GM12878 (cell line): Measurements from ENCODE around the gene MYD88. TPM values are rescaled to one million over a fixed set of nuclear protein-coding genes. Genes with fewer than 3 reads are reported as not detected.

Source experiments
- ATAC-seq: fragments of 200-7000 bp; cut with Tn5 transposase; 3 replicates; pipeline ENCODE4 v1.9.1; 2020; ENCODE audit warnings: mild to moderate bottlenecking, moderate library complexity
- BruUV-seq: library from RNA; stranded (reverse); fragments of 400-500 nt; replicated peaks from 2 replicates; lab custom pipeline; 2021; lab: Mats Ljungman, UMichigan
- CTCF ChIA-PET: fragments of 300-600 bp; sonication (Branson Sonifier 250); formaldehyde crosslinking; extraction: SDS; loops from one replicate; lab custom pipeline; 2021; ENCODE audit warnings: inconsistent platforms; lab: Yijun Ruan, JAX
- POLR2A ChIA-PET: fragments of 350-600 bp; formaldehyde crosslinking; extraction: SDS; loops from one replicate; lab custom pipeline; 2021; ENCODE audit warnings: inconsistent platforms; lab: Charles Lee
- RAD21 ChIA-PET: fragments of 300-600 bp; sonication (Branson Sonifier 250); formaldehyde crosslinking; loops from one replicate; lab custom pipeline; 2023; ENCODE audit warnings: antibody characterized with exemption; ENCODE audit not compliant: unreplicated experiment; lab: Charles Lee
- SMC1A ChIA-PET: fragments of 300-600 bp; sonication (Branson Sonifier 250); formaldehyde crosslinking; loops from one replicate; lab custom pipeline; 2023; ENCODE audit not compliant: unreplicated experiment, uncharacterized antibody; lab: Charles Lee
- DNase-seq: peaks from one replicate; pipeline ENCODE4 v3.0.0-alpha.2; 2011; ENCODE audit warnings: low read depth, low spot score
- FAIRE-seq: peaks from 3 replicates; lab custom pipeline; 2011; peaks lifted over from hg19 to GRCh38; lab: Jason Lieb, UNC
- H2AFZ ChIP-seq: 2 replicates; pipeline ENCODE4 v1.6.0; 2011; ENCODE audit warnings: low read depth, low read length, control low read depth; ENCODE audit not compliant: control insufficient read depth
- H3K27ac ChIP-seq: 2 replicates; pipeline ENCODE4 v1.5.1; 2011; ENCODE audit warnings: control low read depth; ENCODE audit not compliant: control insufficient read depth, insufficient read depth
- H3K27me3 ChIP-seq, 2 experiments: replicated peaks in 1 of 2; 2 replicates each; pipeline versions ENCODE4 v1.6.0 to v1.6.1; 2011; ENCODE audit warnings: low read length in 1 of 2; ENCODE audit not compliant: control insufficient read depth in 2 of 2, insufficient read depth in 2 of 2
- H3K36me3 ChIP-seq, 2 experiments: 2 replicates each; pipeline ENCODE4 v1.5.1; 2011; ENCODE audit warnings: low read length in 1 of 2; ENCODE audit not compliant: control insufficient read depth in 2 of 2, insufficient read depth in 2 of 2
- H3K4me1 ChIP-seq: 2 replicates; pipeline ENCODE4 v1.6.1; 2011; ENCODE audit warnings: mild to moderate bottlenecking, low read length, moderate library complexity, mixed read lengths; ENCODE audit not compliant: control insufficient read depth, insufficient read depth
- H3K4me2 ChIP-seq: 2 replicates; pipeline ENCODE4 v1.6.0; 2011; ENCODE audit warnings: control low read depth; ENCODE audit not compliant: control insufficient read depth, insufficient read depth
- H3K4me3 ChIP-seq: fragments of 200-600 bp; sonication (generic); 2 replicates; pipeline ENCODE4 v1.5.1; 2016
- H3K79me2 ChIP-seq: 2 replicates; pipeline ENCODE4 v1.6.0; 2011; ENCODE audit warnings: low read length; ENCODE audit not compliant: control insufficient read depth, insufficient read depth
- H3K9ac ChIP-seq: 2 replicates; pipeline ENCODE4 v1.8.0; 2011; ENCODE audit warnings: low read length, control low read depth, mixed read lengths; ENCODE audit not compliant: control insufficient read depth, insufficient read depth
- H3K9me3 ChIP-seq: replicated peaks from 3 replicates; pipeline ENCODE4 v1.5.1; 2011; ENCODE audit warnings: mild to moderate bottlenecking, low read length; ENCODE audit not compliant: control insufficient read depth, insufficient read depth
- H4K20me1 ChIP-seq: 2 replicates; pipeline ENCODE4 v1.6.0; 2011; ENCODE audit not compliant: control insufficient read depth, insufficient read depth
- CBFB ChIP-seq: IDR thresholded peaks from 2 replicates; pipeline ENCODE4 v1.6.1; 2016; ENCODE audit warnings: antibody characterized with exemption, low read depth
- CTCF ChIP-seq, 3 experiments: IDR thresholded peaks in 2 of 3; conservative IDR thresholded peaks in 1 of 3; 2 replicates each; pipeline ENCODE4 v1.5.1; 2011; ENCODE audit warnings: low read depth in 3 of 3, low read length in 3 of 3, mild to moderate bottlenecking in 3 of 3, control low read depth in 2 of 3, moderate library complexity in 2 of 3, inconsistent platforms in 1 of 3, mixed read lengths in 1 of 3; ENCODE audit not compliant: control insufficient read depth in 2 of 3, insufficient read depth in 1 of 3; ENCODE audit errors: extremely low read depth in 1 of 3
- FOXK2 ChIP-seq: fragments of 450-650 bp; IDR thresholded peaks from 2 replicates; pipeline ENCODE4 v1.6.1; 2017; ENCODE audit warnings: mild to moderate bottlenecking, moderate library complexity
- JUND ChIP-seq: IDR thresholded peaks from 2 replicates; pipeline ENCODE4 v1.6.1; 2012; ENCODE audit warnings: low read depth, mild to moderate bottlenecking, low read length, improper control_type of control experiment, moderate library complexity
- NFXL1 ChIP-seq: fragments of 450-650 bp; IDR thresholded peaks from 2 replicates; pipeline ENCODE4 v1.6.1; 2017; ENCODE audit warnings: antibody characterized with exemption, mild to moderate bottlenecking, borderline replicate concordance
- NR2C2 ChIP-seq: IDR thresholded peaks from 2 replicates; pipeline ENCODE4 v1.6.1; 2011; ENCODE audit warnings: borderline replicate concordance, low read depth; ENCODE audit not compliant: control insufficient read depth, insufficient read length
- NRF1 ChIP-seq: conservative IDR thresholded peaks from 2 replicates; pipeline ENCODE4 v1.6.1; 2011; ENCODE audit warnings: mild to moderate bottlenecking, low read depth, low read length, improper control_type of control experiment
- POLR2AphosphoS5 ChIP-seq: IDR thresholded peaks from 2 replicates; pipeline ENCODE4 v1.6.1; 2011; ENCODE audit warnings: mild to moderate bottlenecking, low read length, inconsistent platforms
- RAD21 ChIP-seq: IDR thresholded peaks from 2 replicates; pipeline ENCODE4 v1.6.1; 2011; ENCODE audit warnings: mild to moderate bottlenecking, low read depth, low read length, moderate library complexity; ENCODE audit not compliant: insufficient read depth
- RB1 ChIP-seq: fragments of 450-650 bp; formaldehyde crosslinking; IDR thresholded peaks from 2 replicates; pipeline ENCODE4 v1.6.1; 2017; ENCODE audit warnings: mild to moderate bottlenecking, borderline replicate concordance
- RUNX3 ChIP-seq: IDR thresholded peaks from 2 replicates; pipeline ENCODE4 v1.6.1; 2012; ENCODE audit warnings: low read length, inconsistent platforms
- SIX5 ChIP-seq: IDR thresholded peaks from 2 replicates; pipeline ENCODE4 v1.6.1; 2011; ENCODE audit warnings: mild to moderate bottlenecking, low read depth, low read length, moderate library complexity; ENCODE audit not compliant: severe bottlenecking
- SMAD1 ChIP-seq: fragments of 450-650 bp; IDR thresholded peaks from 2 replicates; pipeline ENCODE4 v1.6.1; 2018; ENCODE audit warnings: mild to moderate bottlenecking, low read depth; ENCODE audit not compliant: partially characterized antibody
- TCF12 ChIP-seq: IDR thresholded peaks from 2 replicates; pipeline ENCODE4 v1.6.1; 2011; ENCODE audit warnings: low read depth, mild to moderate bottlenecking, low read length
- WRNIP1 ChIP-seq: IDR thresholded peaks from 2 replicates; pipeline ENCODE4 v1.6.1; 2011; ENCODE audit warnings: low read depth, low read length, improper control_type of control experiment, borderline replicate concordance
- YBX1 ChIP-seq: fragments of 450-650 bp; IDR thresholded peaks from 2 replicates; pipeline ENCODE4 v1.6.1; 2016; ENCODE audit warnings: antibody characterized with exemption
- YY1 ChIP-seq: IDR thresholded peaks from 2 replicates; pipeline ENCODE4 v1.6.1; 2011; ENCODE audit warnings: low read depth, mild to moderate bottlenecking, low read length
- ZNF622 ChIP-seq: fragments of 450-650 bp; IDR thresholded peaks from 2 replicates; pipeline ENCODE4 v1.6.1; 2017; ENCODE audit warnings: mild to moderate bottlenecking, inconsistent platforms
- WGBS: methylation state at CpG from one replicate; pipeline ENCODE4 v1.1.6; 2016; ENCODE audit warnings: low lambda C conversion rate; ENCODE audit not compliant: insufficient replicate concordance, insufficient coverage; ENCODE audit errors: missing lambda C conversion rate; 5-methylcytosine and 5-hydroxymethylcytosine counted together
- in situ Hi-C: fragments of 300-500 bp; cut with MboI; formaldehyde crosslinking; loops from 9 replicates; pipeline ENCODE4 v1.14.3; 2018; ENCODE audit warnings: mixed read lengths
- intact Hi-C: fragments of 100-400 bp; cut with micrococcal nuclease; formaldehyde crosslinking; loops from one replicate; pipeline ENCODE4 v1.14.2; 2022; ENCODE audit not compliant: unreplicated experiment
- polyA plus RNA-seq, 11 experiments: library from polyadenylated mRNA; depleted of rRNA in 4 of 11; unstranded in 6 of 11; stranded (reverse) in 5 of 11; fragments of >200 nt; fragmentation: Nextera tagmentation in 4 of 11; fragmentation: Illumina TruSeq in 1 of 11; extraction: Ambion mirVana in 4 of 11; extraction: Trizol in 1 of 11; gene quantifications; 1 replicate in 1 of 11; 2 replicates in 10 of 11; pipeline versions ENCODE4 v1.2.1 to v1.2.3, GENCODE V29; 2011 to 2016; ENCODE audit warnings: inconsistent platforms in 2 of 11, missing spikeins in 2 of 11, low read depth in 1 of 11
- total RNA-seq, 4 experiments: library from RNA; depleted of rRNA in 3 of 4; stranded (reverse); fragments of >200 nt in 3 of 4; fragmentation: Illumina TruSeq in 1 of 4; extraction: Trizol in 1 of 4; gene quantifications; 2 replicates each; pipeline versions ENCODE4 v1.2.1 to v1.2.3, GENCODE V29; 2013 to 2021
- TF ChIP-seq, protein P1 (sequence below): fragments of 450-650 bp; IDR thresholded peaks from 2 replicates; pipeline ENCODE4 v1.6.1; 2017; ENCODE audit warnings: mild to moderate bottlenecking
- TF ChIP-seq, protein P2 (sequence below): IDR thresholded peaks from 2 replicates; pipeline ENCODE4 v1.6.1; 2012; ENCODE audit warnings: low read depth, low read length, improper control_type of control experiment

MYD88 gene
- total and polyA plus RNA-seq, 10 of the 15 experiments (the other 5 are each of a cell fraction or from before 2014, with no cell fraction given): 5.5 to 84.8 (median 67.5) TPM

- intact Hi-C loops: no loop called here
- H4K20me1 ChIP-seq: peaks cover 5% of the 10 kb centered on the region
- H3K9me3 ChIP-seq: no peaks in the 10 kb centered on the region
- H3K4me1 ChIP-seq: peaks cover 18% of the 10 kb centered on the region
- DNase-seq: no peak
- H3K27me3 ChIP-seq: no peaks in the 10 kb centered on the region
- peaks cover 11 to 37% of the 10 kb centered on the region in 2 experiments for H3K36me3 ChIP-seq
- in situ Hi-C loops: no loop called here
- peaks cover 22% of the 10 kb centered on the region for H3K79me2 ChIP-seq
- H3K9ac ChIP-seq: peak overlapping the region; percentile 11; the same call in 1 of the 2 replicates
- H3K4me3 ChIP-seq: no peak overlapping the region
- WGBS: 77% methylated on average over 6 of the region's 6 CpGs
- no peak for FAIRE-seq
- no TSS peak for BruUV-seq
- no peak overlapping the region for H2AFZ ChIP-seq
- H3K27ac ChIP-seq: no peak overlapping the region
- peak overlapping the region; percentile 18; the same call in 1 of the 2 replicates for H3K4me2 ChIP-seq
- ChIA-PET RAD21 (interaction anchor here (0.9 to 2.5 kb wide), 5 partner anchors 26 to 212 kb away, joined by 3 to 10 read pairs (median 3); partner anchors contain the start of genes OXSR1 and SLC22A14), POLR2A (interaction anchor here (1.1 to 1.8 kb wide), 3 partner anchors 32 to 215 kb away, joined by 3 to 5 read pairs (median 4); partner anchors contain the start of genes OXSR1 and XYLB), CTCF (interaction anchor here (0.8 to 6.0 kb wide), 27 partner anchors 9 to 349 kb away, joined by 3 to 54 read pairs (median 5); partner anchors contain the start of genes OXSR1, SLC22A14 and XYLB), SMC1A (interaction anchor here (0.7 to 4.4 kb wide), 16 partner anchors 10 to 227 kb away, joined by 3 to 18 read pairs (median 4); partner anchors contain the start of genes OXSR1 and SLC22A14)
- ATAC-seq: peak; percentile 60
- no peak for TF ChIP-seq YBX1
- no peak for TF ChIP-seq SIX5
- TF ChIP-seq SMAD1: no peak
- 0 out of 2 replicates have a peak, but pooled peaks have one; percentile 53 for TF ChIP-seq YY1
- TF ChIP-seq NR2C2: no peak
- no peak for TF ChIP-seq TCF12
- TF ChIP-seq, protein P1, sequence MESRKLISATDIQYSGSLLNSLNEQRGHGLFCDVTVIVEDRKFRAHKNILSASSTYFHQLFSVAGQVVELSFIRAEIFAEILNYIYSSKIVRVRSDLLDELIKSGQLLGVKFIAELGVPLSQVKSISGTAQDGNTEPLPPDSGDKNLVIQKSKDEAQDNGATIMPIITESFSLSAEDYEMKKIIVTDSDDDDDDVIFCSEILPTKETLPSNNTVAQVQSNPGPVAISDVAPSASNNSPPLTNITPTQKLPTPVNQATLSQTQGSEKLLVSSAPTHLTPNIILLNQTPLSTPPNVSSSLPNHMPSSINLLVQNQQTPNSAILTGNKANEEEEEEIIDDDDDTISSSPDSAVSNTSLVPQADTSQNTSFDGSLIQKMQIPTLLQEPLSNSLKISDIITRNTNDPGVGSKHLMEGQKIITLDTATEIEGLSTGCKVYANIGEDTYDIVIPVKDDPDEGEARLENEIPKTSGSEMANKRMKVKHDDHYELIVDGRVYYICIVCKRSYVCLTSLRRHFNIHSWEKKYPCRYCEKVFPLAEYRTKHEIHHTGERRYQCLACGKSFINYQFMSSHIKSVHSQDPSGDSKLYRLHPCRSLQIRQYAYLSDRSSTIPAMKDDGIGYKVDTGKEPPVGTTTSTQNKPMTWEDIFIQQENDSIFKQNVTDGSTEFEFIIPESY: no peak
- TF ChIP-seq CTCF (IDR thresholded peaks at IDR 0.05 in 2 of 3, conservative IDR thresholded peaks at IDR 0.05 in 1 of 3; ENCODE audit: control insufficient read depth in 2 of 3, extremely low read depth in 1 of 3, insufficient read depth in 1 of 3, low read depth in 3 of 3, low read length in 3 of 3): peak; percentile 59 to 67 (median 61)
- no peak for TF ChIP-seq NRF1
- TF ChIP-seq, protein P2, sequence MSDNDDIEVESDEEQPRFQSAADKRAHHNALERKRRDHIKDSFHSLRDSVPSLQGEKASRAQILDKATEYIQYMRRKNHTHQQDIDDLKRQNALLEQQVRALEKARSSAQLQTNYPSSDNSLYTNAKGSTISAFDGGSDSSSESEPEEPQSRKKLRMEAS: no peak
- TF ChIP-seq ZNF622: no peak
- peak; percentile 83 for TF ChIP-seq RUNX3
- peak; percentile 56 for TF ChIP-seq RAD21
- no peak for TF ChIP-seq NFXL1
- no peak for TF ChIP-seq POLR2AphosphoS5
- TF ChIP-seq RB1: no peak
- no peak for TF ChIP-seq WRNIP1
- no peak for TF ChIP-seq JUND
- peak; percentile 58; the same call in 1 of the 2 replicates for TF ChIP-seq CBFB
- no peak for TF ChIP-seq FOXK2
These were observed 6.7 kb upstream of the MYD88 start for GRCh38 chr3:38131621-38132369.
